ENCODE measurements around the gene CDHR3.

CDHR3 gene

DNA sequence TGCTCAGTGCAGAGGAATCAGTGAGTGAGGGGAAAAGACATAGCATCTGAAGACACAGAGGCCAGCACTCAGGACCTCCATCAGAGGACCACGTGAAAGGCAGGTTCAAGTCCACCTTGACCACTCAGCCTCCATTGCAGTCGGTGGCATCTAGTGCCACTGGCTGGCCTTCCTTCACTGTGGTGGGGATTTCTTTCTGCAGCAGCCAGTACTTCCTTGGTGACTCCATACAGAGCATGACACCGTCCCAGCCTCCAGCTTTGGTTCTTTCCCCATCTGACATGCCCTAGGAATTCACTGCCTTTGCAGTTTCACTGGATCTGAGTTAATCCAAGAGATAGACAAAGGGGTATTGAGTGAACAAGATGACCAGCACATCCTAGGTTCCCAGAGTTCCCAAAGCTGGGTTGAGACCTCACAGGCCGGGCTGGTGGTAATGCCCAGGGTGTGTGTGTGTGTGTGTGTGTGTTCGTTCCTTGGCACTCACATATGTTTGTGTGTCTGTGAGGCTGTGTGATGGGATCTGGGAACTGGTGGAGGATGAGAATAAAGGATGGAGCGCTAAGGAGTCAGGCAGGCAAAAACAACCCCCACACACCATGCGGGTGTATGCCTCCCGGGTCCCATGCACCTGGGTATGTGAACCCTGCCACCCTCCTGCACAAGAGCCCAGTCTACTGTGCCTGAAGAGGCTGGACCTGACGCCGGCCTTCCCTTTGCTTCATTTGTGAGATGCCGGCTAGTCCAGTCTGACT lies 91.3 kb downstream of the CDHR3 start:
- DNase-seq = no peak

DNA sequence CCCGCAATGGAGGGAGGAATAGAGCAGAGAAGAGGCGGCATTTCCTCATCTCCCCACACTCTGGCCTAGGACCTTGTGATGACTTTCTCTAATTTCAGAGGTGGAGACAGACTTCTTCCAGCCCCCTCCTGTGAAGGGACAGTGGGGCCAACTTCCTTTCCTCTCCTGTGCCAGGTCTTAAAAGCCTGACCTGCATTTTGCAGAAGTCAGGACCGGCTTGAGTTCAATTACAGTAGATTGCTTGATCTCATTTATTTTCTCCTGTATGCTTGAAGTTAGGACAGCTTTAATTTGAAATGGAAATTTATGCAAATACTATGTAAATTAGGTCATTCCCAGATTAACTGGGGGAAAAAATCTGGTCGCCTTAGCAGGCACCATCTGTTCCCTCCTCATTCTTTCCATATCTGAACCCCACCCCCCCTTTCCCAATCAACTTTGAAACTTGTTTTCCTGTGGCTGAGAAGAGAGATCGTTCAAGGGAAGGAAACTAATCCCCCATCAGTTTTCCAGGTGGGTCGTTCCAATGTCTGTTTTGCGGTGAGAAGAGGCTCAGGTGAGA lies 92.0 kb downstream of the CDHR3 start:
- DNase-seq = no peak

DNA sequence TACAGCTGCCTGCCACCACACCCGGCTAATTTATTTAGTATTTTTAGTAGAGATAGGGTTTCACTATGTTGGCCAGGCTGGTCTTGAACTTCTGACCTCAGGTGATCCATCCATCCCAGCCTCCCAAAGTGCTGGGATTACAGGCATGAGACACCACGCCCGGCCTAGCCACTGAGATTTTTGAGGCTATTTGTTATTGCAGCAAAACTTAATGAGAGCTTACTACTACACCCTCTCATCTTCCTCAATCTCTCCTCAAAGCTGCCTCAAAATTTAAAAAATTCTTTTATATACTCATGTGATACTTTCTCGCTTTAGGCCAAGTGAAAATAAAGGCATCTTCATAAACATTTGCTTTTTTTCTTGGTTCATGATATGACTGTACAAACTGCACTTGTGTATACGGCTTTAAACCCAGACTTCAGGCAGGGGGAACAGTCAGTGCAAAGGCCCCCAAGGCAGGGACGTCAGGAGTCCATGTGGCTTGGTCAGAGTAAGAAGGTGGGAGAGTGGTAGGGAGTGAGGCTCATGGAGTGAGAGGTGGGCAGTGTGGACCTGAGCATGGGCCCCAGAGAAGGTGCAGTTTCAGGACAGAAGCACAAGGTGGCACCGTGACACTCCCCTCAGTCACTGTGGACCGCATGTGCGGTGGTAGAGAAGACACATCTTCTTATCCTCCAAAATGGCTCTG lies 93.6 kb downstream of the CDHR3 start:
- DNase-seq = peak; percentile 74

DNA sequence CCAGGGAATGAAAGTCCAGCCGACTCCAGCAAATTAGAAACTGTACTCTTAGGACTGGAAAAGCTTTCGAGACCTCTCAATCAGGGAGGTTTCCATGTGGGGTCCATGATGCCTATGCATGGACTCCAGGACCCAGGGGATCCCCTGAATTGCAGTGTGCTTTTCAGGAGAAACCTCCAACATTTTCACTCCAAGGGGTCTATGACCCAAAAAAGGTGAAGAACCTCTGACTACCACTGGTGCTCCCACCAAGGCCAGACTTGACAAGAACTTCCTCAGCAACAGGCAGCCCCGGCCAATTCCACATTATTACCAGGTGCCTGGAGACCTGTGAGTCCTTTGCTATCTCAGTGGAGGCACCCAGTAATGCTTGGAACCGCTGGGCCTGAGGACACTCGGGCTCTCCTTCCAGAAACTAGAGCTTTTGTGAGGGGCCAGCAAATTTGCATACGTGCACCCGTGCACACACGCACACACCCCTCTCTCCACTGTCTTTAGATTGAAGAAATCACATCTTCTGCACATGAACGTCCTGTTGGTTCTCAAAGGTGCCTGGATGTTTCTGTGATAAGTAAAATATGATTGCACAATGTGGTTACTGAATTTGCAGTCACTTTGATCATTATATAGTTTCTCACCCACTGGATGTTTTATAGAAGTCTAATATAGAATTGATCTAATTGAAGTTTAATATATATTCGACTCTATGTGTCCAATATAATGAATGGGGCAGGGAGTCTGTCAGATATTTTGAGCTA lies 94.3 kb downstream of the CDHR3 start:
- DNase-seq = no peak

DNA sequence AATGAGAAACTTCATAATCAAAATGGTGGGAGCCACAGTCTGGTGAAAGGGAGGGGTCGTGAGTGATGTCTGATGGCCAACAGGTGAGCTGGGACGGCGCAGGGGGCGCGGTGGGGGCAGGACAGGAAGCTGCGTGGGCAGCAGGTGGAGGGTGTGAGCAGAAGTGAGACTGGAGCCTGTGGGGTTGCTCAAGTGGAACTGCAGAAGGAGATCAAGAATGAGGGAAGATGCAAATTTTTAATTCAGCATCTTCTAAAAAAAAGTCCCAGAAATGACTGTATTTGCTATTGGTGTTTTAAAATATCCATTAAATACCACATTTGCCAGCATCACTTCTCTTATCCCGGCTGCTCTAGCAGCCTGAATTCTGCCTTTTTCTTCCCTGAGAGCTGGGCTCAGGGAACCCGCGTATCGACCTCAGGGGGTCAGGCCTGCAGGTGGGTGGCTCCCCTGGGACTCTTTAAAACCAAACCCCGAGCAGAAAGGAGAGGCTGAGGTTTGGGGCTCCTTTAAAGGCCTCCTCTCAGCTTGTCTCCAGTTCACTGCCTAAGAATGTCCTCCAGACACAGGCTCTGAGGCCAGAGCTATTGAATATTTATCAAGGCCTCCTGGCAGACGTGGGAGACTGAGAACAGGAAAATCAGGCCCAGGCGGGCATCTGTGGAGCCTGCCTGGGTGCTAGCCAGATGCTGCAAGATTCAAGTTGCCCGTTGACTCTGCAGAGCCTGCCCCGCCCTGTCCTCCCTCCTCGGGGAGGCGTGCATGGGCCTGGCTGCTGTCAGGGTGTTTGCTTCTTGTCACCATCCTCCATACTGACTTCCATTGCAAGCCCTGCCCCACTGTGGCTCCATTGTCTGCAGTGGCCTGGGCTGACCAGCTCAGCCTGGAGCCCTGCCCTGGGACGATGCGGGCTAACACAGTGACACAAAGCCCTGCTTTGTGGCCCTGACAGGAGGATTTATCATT lies 95.2 kb downstream of the CDHR3 start:
- peak; percentile 19 for DNase-seq

DNA sequence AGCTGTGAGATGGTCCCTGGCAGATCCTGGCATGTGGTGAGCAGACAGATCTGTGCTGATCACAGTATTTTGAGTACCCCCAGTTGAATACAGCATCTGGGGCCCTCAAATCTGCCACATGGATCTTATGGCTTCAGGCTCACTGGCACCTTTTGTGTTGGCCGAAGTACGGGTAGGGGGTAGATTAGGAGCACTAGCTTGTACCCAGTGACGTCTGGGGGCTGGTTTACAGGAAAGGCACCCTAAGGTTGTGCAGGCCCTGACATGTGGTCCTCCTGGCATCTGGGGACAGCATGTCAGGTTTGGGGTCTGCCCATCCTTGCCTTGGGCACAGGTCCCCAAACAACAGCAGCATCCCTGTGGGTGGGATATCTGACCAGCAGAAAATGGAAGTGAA lies 95.9 kb downstream of the CDHR3 start:
- DNase-seq = no peak

DNA sequence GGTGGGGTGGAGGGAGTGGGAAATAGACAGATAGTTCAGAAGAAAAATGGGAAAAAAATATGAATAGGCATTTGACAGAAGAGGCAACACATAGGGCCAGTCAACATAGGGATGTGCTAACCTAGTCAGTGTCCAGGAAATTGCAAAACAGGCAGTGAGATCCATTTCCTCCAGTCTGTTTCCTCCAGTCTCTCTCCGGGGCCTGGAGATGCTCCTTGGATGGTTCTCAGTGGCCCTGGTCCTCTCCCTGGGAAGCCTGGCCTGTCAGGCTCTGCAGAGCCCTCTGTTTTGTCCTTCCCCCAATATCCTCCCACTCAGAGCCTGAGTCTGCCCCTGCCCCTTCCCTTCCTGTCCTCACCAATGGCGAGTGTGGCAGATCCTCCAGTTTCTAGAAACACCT lies 96.5 kb downstream of the CDHR3 start:
- no peak for DNase-seq

DNA sequence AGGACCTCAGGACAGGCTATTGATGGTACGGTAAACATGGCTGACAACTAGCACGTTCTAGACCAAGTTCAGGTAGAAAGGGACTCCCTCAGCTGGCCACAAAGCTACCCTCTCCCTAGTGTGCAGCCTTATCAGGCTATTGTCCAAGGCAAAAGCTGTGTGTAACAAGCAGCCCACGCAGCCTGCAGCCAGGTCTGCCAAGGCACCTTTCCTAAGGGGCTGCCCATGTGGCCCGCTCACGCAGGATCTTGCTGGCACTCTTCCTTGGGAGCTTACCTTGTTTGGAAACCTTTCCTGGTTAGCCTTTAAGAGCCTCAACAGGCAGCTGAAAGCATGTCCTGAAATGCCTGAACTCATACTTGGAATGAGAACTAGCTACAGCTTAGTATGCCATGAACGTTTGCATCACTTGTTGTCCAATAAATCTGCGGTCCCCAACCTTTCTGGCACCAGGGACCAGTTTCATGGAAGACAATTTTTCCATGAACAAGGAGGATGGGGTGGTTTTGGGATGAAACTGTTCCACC lies 97.4 kb downstream of the CDHR3 start:
- DNase-seq = no peak

DNA sequence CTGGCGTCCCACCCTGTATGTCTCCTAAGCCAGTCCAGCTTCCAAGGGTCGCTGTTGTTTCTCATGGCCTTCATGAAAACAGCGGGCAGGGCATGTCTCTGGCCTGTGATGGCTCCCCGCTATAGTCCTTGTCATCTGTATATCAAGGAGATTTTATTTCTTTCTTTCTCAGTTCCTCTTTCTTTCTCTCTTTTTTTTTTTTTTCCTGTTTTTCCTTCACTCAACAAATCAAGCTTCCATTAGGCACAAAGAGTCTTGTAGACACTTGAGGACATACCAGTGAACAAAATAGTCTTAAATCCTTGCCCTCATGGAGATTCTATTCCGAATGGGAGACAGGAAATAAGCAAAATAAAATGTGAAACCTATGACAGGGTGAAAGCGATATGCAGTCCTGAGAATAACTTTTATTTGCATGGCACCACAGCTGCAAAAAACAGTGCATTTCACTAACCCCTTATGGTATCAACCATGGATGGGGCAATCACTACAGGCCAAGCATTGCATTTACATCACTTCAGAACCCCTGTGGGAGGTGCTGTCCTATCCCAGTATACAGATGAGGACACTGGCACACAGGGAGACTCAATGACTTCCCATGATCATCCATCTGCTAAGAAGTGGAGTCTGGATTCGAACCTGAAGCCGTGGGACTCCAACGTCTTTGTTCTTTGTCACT lies 98.4 kb downstream of the CDHR3 start:
- no peak for DNase-seq

DNA sequence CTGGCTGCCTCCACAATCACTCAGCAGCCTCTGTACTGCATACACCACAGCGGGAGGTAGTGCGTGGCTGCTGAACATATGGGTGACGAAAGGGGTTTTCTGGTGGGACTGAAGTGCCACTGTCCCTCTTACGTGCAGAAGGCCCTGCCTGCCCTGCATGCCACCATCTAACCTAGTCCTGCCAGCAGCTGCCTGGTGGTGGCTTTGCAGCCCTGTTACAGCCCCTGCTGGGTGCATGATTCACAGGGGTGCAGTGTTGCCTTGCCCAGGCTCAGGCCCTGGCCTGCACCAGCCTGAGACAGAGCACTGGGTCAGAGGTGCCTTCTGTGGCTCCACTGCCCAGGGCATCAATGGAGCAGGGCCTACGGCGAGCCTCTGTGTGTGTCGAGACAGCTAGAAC lies 98.9 kb downstream of the CDHR3 start:
- no peak for DNase-seq

DNA sequence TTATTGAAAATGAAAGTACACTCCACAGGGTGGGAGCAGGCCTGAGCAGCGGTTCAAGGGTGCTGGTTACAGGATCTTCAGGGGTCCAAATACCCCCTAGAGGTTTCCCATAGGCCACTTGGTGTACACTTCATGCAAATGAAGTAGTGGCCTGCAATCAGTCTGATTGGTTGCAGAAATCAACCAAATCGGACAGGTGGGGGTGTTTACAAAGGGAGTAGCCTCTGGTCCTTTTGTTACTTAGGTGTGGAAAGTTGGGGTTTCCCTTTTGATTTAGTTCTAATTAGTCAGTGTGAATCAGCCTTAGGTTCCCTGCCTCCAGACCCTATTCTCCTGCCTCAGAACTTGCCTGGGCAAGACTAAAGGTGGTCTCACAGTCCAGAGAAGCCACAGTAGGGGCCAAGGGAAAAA lies 99.5 kb downstream of the CDHR3 start:
- DNase-seq = no peak

DNA sequence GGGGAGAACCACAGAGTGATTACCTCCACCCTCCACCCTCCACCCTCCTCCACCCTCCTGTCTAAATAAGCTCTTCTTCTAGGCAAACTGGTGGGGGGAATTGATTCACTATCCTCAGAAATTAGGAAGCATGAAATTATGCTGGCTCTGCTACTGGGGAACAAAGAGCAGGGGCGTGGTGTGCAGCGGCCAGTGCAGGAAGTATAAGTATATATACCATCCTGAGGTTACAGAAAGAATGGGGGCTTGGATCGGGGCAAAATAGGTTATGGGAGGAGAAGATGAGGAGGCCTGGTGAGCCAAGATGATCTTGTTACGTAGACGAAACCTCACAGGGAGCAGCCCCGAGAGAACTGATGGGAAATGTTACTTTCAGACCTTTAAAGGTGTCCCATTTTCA lies 100.0 kb downstream of the CDHR3 start:
- no peak for DNase-seq

DNA sequence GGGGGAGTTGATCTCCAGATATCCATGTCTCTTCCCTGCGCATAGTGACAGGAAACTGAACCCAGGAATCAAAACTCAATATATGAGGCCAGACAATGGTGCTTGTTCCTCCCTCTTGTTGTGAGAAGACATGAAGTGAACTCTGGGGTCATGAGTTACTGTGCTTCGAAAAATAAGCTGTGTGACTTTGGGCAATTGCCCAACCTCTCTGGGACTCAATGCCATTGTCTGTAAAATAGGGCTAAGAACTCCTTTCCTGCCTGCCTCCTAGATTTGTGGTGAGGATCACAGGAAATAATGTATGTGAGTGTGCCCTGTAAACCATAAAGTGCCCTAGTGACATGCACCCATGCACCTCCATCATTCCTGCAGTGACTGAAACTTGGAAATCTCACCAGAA lies 100.6 kb downstream of the CDHR3 start:
- no peak for DNase-seq

DNA sequence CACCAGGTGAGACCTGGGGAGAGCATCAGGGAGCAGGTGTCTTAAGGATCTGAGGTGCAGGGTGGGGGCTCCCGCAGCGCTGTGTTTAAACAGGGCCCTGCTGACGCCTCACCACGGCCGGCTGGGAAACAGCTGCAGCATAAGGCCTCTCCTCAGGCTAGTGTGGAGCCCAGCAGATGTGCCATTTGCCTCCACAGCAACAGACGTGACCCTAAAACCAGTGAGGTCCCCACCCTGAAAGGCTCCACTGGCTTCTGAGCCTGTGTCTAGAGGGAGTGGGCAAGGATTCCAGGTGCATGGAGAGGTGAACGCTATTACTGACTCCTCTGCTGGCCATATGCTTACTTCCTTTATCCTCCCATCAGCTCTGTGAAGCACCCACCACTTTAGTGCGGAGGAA lies 101.3 kb downstream of the CDHR3 start:
- DNase-seq = no peak

DNA sequence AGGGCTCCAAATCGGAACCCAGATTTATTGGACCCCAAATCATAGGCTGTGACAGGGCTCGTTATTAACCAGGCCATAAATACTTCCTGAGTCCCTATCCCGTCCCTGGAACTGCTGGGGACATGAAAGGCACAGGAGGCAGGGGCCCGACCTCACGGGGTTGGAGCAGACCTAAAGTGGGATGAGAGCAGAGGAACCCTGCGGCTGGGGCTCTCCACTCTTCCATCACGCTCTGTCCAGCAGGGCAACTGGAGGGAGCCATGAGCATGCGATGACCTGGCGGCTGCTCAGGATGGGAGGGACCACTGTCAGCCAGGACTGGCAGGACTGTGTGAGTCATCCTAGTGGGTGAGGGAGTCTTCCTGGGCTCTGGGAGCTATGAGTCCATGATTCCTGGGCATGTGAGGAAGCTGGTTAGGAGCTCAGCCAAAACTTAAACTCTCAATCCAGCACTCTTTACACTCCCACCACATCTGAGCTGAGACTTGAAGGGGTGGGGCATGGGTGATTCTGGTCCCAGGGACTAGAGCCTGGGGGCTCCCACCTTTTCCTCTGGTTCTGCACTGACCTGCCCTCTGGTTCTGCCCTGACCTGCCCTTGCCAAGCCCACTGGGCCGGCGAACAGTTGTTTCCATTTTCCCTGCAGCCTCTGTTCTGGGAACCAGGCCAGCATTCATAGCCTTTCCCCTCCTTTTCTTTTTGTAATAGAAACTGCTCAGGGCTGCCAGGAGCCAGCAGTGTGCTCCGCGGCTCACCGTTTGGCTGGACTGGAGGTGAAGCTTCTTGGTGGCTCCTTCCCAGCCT lies 101.9 kb downstream of the CDHR3 start:
- DNase-seq = no peak

DNA sequence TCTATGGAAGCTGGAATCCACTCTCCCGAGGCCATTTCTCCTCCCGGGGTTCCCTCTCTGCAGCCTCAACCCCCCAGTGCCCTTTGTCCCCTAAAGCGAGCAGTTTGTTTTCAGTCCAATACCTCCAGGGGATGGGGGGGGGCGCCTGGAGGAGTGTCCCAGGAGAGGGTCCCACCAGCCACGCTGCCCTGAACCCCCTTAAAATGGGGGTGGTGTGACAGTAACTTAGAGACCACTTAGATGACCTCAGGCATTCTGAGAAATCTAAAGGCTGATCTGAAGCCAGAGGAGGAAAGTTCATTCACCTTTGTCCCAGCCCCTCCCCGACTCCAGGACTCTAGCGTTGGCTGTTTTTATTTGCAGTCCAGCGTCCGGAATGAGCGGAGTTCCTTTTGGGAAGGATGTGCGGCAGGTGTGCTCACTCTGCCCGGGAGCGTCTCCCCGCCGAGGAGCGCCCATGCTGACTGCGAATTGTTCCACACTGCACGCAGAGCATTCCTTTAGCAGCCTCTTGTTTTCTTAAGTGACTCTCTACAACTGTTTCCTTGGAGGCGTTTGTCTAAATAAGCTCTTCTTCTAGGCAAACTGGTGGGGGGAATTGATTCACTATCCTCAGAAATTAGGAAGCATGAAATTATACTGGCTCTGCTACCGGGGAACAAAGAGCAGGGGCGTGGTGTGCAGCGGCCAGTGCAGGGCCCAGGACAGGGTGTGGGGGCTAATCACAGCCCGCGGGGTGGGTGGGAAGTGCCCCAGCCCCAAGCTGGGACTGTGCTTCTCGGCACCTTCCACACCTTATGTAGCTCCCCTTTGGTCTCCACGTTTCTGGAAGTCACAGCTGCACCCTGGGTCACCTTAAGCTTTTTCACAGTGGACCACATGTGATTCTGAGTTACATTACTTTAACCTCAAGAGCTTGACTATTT lies 102.8 kb downstream of the CDHR3 start:
- DNase-seq = no peak

DNA sequence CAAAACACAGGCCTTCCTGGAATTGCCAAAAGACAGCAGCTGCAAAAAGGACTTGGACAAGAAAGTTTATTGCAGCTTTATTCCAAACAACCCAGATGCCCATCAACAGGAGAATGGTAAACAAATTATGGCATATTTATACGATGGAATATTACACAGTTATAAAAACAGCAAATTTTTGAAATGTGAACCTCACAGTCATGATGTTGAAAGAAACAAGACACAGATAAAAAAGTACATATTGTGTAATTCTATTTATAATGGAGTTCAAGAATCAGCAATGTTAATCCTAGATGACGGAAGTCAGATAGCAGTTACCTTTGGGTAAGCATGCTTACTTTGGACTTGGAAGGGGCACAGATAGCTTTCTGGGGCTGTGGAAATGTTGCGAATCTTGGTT lies 104.6 kb downstream of the CDHR3 start:
- DNase-seq = no peak

DNA sequence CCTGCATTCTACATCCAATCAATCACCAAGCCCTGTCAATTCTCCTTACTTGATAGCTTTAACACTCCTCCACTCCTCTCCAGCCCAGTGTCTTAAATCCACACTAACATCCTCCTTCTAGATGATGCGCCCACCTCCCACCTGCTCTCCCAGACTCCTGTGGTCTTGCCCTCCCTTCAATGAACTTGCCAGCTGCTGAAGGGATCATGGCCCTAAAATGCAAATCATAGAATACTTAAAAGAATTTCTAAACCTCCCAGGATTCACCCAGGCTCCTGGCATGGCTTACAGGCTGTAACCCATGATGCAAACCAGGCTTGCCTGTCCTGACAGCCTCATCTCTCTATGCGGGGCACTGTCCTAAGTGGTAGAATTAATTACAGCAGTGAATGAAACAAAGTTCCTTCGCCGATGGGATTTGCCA lies 105.5 kb downstream of the CDHR3 start:
- no peak for DNase-seq

DNA sequence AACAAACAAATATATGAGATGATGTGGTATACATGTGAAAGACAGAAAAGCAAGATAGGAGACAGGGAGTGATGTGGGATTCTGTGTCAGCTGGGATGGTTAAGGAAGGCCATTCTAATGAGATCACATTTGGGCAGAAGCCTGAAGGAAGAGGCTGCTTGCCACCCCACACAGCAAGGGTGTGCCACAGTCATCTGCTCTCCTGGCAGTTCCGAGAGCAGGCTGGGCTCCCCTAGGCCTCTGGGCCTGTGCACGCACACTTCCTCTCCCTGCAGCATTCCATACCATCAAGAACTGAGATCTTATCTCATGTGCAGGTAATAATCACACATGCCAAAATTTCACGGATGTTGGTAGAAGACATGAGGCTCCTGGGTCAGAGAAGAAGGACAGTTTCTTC lies 105.9 kb downstream of the CDHR3 start:
- DNase-seq = no peak
